A549 (cell line): ENCODE measurements around the gene GSTP1. TPM values are rescaled to one million over a fixed set of nuclear protein-coding genes. Genes with fewer than 3 reads are reported as not detected.
A peak's percentile ranks its signal among the peaks of the same experiment; 100 is the strongest.

Experiments
- ATAC-seq, 2 experiments: fragments of 200-7000 bp in 1 of 2; fragments of >200 bp in 1 of 2; cut with Nextera tagmentation in 1 of 2; cut with Tn5 transposase in 1 of 2; 3 replicates each; pipeline versions ENCODE4 v1.8.0 to v1.9.1; 2018 to 2020; ENCODE audit warnings: mild to moderate bottlenecking in 1 of 2, moderate library complexity in 1 of 2
- CTCF ChIA-PET: fragments of 300-600 bp; sonication (Branson Sonifier 250); formaldehyde crosslinking; extraction: SDS; loops from one replicate; lab custom pipeline; 2021; ENCODE audit warnings: antibody characterized with exemption, inconsistent platforms; lab: Yijun Ruan, JAX
- POLR2A ChIA-PET: fragments of 350-600 bp; formaldehyde crosslinking; extraction: SDS; loops from one replicate; lab custom pipeline; 2021; ENCODE audit warnings: antibody characterized with exemption, inconsistent platforms; lab: Yijun Ruan, JAX
- DNase-seq, 2 experiments: peaks; one replicate each; pipeline versions ENCODE4 v3.0.0 to v3.0.0-alpha.2; 2011 to 2016; ENCODE audit warnings: low read depth in 1 of 2, low spot score in 1 of 2
- FAIRE-seq: peaks from 2 replicates; lab custom pipeline; 2011; peaks lifted over from hg19 to GRCh38; lab: Jason Lieb, UNC
- H3K27ac ChIP-seq, 2 experiments: fragments of >200 bp; sonication (Bioruptor Twin); formaldehyde crosslinking; 3 replicates each; pipeline ENCODE4 v1.5.1; 2016 to 2017
- H3K4me1 ChIP-seq: fragments of >200 bp; sonication (Bioruptor Twin); formaldehyde crosslinking; 3 replicates; pipeline ENCODE4 v1.6.1; 2016
- H3K4me2 ChIP-seq: fragments of >200 bp; sonication (Bioruptor Twin); formaldehyde crosslinking; 3 replicates; pipeline ENCODE4 v1.6.1; 2016
- H3K4me3 ChIP-seq: fragments of >200 bp; sonication (Bioruptor Twin); formaldehyde crosslinking; 3 replicates; pipeline ENCODE4 v1.5.1; 2016
- H3K9me3 ChIP-seq: fragments of >200 bp; sonication (Bioruptor Twin); formaldehyde crosslinking; 3 replicates; pipeline ENCODE4 v1.6.1; 2016
- BHLHE40 ChIP-seq: IDR thresholded peaks from 2 replicates; pipeline ENCODE4 v1.6.1; 2012; ENCODE audit warnings: low read depth, low read length, inconsistent platforms
- CBX2 ChIP-seq: fragments of 200-600 bp; sonication (generic); IDR thresholded peaks from 2 replicates; pipeline ENCODE4 v1.6.1; 2016; ENCODE audit warnings: low read depth, mild to moderate bottlenecking, borderline replicate concordance
- CHD2 ChIP-seq: fragments of 150-350 bp; IDR thresholded peaks from 2 replicates; pipeline ENCODE4 v1.6.1; 2014; ENCODE audit warnings: low read length; ENCODE audit not compliant: partially characterized antibody
- CHD4 ChIP-seq: fragments of 200-600 bp; sonication (generic); IDR thresholded peaks from 2 replicates; pipeline ENCODE4 v1.6.1; 2016; ENCODE audit warnings: antibody characterized with exemption, mild to moderate bottlenecking, borderline replicate concordance
- EHMT2 ChIP-seq: fragments of 200-600 bp; sonication (generic); IDR thresholded peaks from 2 replicates; pipeline ENCODE4 v1.6.1; 2016; ENCODE audit warnings: antibody characterized with exemption, low read depth, mild to moderate bottlenecking, moderate library complexity
- HDAC2 ChIP-seq: fragments of 200-600 bp; sonication (generic); IDR thresholded peaks from 2 replicates; pipeline ENCODE4 v1.6.1; 2016
- HES2 ChIP-seq: fragments of >200 bp; sonication (Bioruptor Twin); formaldehyde crosslinking; IDR thresholded peaks from 2 replicates; pipeline ENCODE4 v1.6.1; 2016
- HEYL ChIP-seq: fragments of 250-450 bp; sonication (Bioruptor Pico); IDR thresholded peaks from 2 replicates; pipeline ENCODE4 v1.8.0; 2021; ENCODE audit warnings: mild to moderate bottlenecking, moderate library complexity
- HMGXB4 ChIP-seq: fragments of 250-450 bp; sonication (Bioruptor Pico); IDR thresholded peaks from 2 replicates; pipeline ENCODE4 v1.5.0; 2021; ENCODE audit warnings: mild to moderate bottlenecking, moderate library complexity, borderline replicate concordance
- HOXA7 ChIP-seq: fragments of 250-450 bp; sonication (Bioruptor Pico); IDR thresholded peaks from 2 replicates; pipeline ENCODE4 v1.5.0; 2020; ENCODE audit warnings: mild to moderate bottlenecking, moderate library complexity
- HOXB5 ChIP-seq: fragments of 250-450 bp; sonication (Bioruptor Pico); IDR thresholded peaks from 2 replicates; pipeline ENCODE4 v1.5.0; 2020; ENCODE audit warnings: mild to moderate bottlenecking, moderate library complexity
- JUN ChIP-seq, 2 experiments: fragments of >200 bp; sonication (Bioruptor Twin); formaldehyde crosslinking; IDR thresholded peaks; 2 replicates in 1 of 2; 3 replicates in 1 of 2; pipeline ENCODE4 v1.6.1; 2016 to 2017
- JUNB ChIP-seq: fragments of >200 bp; sonication (Bioruptor Twin); formaldehyde crosslinking; IDR thresholded peaks from 2 replicates; pipeline ENCODE4 v1.6.1; 2016
- KDM1A ChIP-seq: fragments of 200-600 bp; sonication (generic); IDR thresholded peaks from 2 replicates; pipeline ENCODE4 v1.6.1; 2016; ENCODE audit warnings: low read depth, mild to moderate bottlenecking
- KDM5A ChIP-seq: fragments of 200-600 bp; sonication (generic); IDR thresholded peaks from 2 replicates; pipeline ENCODE4 v1.6.1; 2016; ENCODE audit warnings: antibody characterized with exemption, mild to moderate bottlenecking
- MAZ ChIP-seq: fragments of 150-350 bp; IDR thresholded peaks from 2 replicates; pipeline ENCODE4 v1.6.1; 2014; ENCODE audit warnings: antibody characterized with exemption, low read depth, low read length, borderline replicate concordance
- NR3C1 ChIP-seq: fragments of >200 bp; sonication (Bioruptor Twin); formaldehyde crosslinking; IDR thresholded peaks from 3 replicates; pipeline ENCODE4 v1.6.1; 2017
- PBX3 ChIP-seq: IDR thresholded peaks from 2 replicates; pipeline ENCODE4 v1.6.1; 2012
- PHF8 ChIP-seq: fragments of 200-600 bp; sonication (generic); IDR thresholded peaks from 2 replicates; pipeline ENCODE4 v1.6.1; 2016; ENCODE audit warnings: low read depth, mild to moderate bottlenecking, antibody characterized with exemption, moderate library complexity, borderline replicate concordance
- POLR2A ChIP-seq: IDR thresholded peaks from 2 replicates; pipeline ENCODE4 v1.6.1; 2012; ENCODE audit warnings: mild to moderate bottlenecking, low read length
- RARB ChIP-seq: fragments of 250-450 bp; sonication (Bioruptor Pico); IDR thresholded peaks from 2 replicates; pipeline ENCODE4 v1.8.0; 2021; ENCODE audit warnings: mild to moderate bottlenecking, moderate library complexity
- RCOR1 ChIP-seq: fragments of 150-350 bp; IDR thresholded peaks from 2 replicates; pipeline ENCODE4 v1.6.1; 2014; ENCODE audit warnings: antibody characterized with exemption, low read length, low read depth
- RNF2 ChIP-seq: fragments of 200-600 bp; sonication (generic); IDR thresholded peaks from 2 replicates; pipeline ENCODE4 v1.6.1; 2016; ENCODE audit warnings: low read depth, mild to moderate bottlenecking, antibody characterized with exemption, moderate library complexity, borderline replicate concordance
- TFCP2L1 ChIP-seq: fragments of 250-450 bp; sonication (Bioruptor Pico); IDR thresholded peaks from 2 replicates; pipeline ENCODE4 v1.5.0; 2021; ENCODE audit warnings: mild to moderate bottlenecking
- TP53 ChIP-seq: fragments of 250-450 bp; sonication (Bioruptor Pico); IDR thresholded peaks from 2 replicates; pipeline ENCODE4 v1.5.0; 2021; ENCODE audit warnings: mild to moderate bottlenecking, moderate library complexity
- USF2 ChIP-seq: fragments of 450-650 bp; IDR thresholded peaks from 2 replicates; pipeline ENCODE4 v1.6.1; 2014; ENCODE audit warnings: antibody characterized with exemption
- ZNF302 ChIP-seq: fragments of 250-450 bp; sonication (Bioruptor Pico); IDR thresholded peaks from 2 replicates; pipeline ENCODE4 v1.9.0; 2021; ENCODE audit warnings: inconsistent platforms, mild to moderate bottlenecking, moderate library complexity
- ZSCAN20 ChIP-seq: fragments of 250-450 bp; sonication (Bioruptor Pico); IDR thresholded peaks from 2 replicates; pipeline ENCODE4 v1.8.0; 2022; ENCODE audit warnings: mild to moderate bottlenecking, moderate library complexity
- WGBS: methylation state at CpG from one replicate; pipeline ENCODE4 v1.1.6; 2017; ENCODE audit errors: missing lambda C conversion rate; 5-methylcytosine and 5-hydroxymethylcytosine counted together
- polyA plus RNA-seq, 4 experiments: library from polyadenylated mRNA; depleted of rRNA in 3 of 4; stranded (reverse); fragments of >200 nt; fragmentation: RNase III in 1 of 4; extraction: RNeasy Plus Mini Kit Qiagen cat#74134 plus additional on column Dnase treatment in 1 of 4; gene quantifications; 2 replicates in 3 of 4; 3 replicates in 1 of 4; pipeline ENCODE4 v1.2.3, GENCODE V29; 2011 to 2017

GSTP1 gene
- polyA plus RNA-seq, 2 of the 4 experiments (the other 2 are of a cell fraction), result 991 to 1,034 TPM

DNA sequence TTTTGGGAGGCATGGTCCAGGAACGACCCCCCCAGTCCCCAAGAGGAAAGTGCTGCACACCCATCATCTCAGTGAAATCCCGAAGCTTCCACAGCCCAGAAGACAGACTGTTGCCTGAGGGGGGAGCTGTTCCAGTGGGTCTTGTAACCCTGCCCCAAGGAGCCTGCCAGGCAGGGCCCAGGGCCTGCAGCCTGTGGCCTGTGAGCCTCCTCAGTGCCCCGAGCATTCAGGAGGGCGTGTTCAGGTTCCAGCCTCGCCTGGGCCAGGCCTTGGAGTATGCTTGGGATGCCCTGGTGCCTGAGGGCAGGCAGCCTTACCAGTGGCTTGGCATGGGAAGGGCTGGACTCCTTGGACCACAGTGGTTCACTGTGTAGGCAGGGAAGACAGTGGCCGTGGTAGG lies 42.4 kb upstream of the GSTP1 start:
- peaks cover 12% of the 10 kb centered on the region for H3K4me1 ChIP-seq
- ChIA-PET POLR2A (no interaction called here), CTCF (interaction anchor here (0.9 to 4.1 kb wide), 4 partner anchors 11 to 42 kb away, joined by 3 to 14 read pairs (median 8); partner anchors contain the start of gene GSTP1)
- 0 out of 3 replicates have a peak, but pooled peaks cover 4% of the 10 kb centered on the region for H3K9me3 ChIP-seq
- no peak for FAIRE-seq
- DNase-seq, result no peak
- H3K27ac ChIP-seq, result no peak overlapping the region
- H3K4me2 ChIP-seq, result no peak overlapping the region
- TF ChIP-seq HES2, result no peak
- TF ChIP-seq HEYL (CRISPR knock-in tag), result no peak
- no peak for TF ChIP-seq POLR2A
- no peak for TF ChIP-seq ZNF302 (CRISPR knock-in tag)
- TF ChIP-seq PHF8, result no peak
- no peak for TF ChIP-seq ZSCAN20 (CRISPR knock-in tag)
- no peak for TF ChIP-seq KDM1A
- TF ChIP-seq EHMT2, result no peak
- no peak for TF ChIP-seq BHLHE40
- TF ChIP-seq TP53 (CRISPR knock-in tag), result no peak
- no peak for TF ChIP-seq RCOR1
- TF ChIP-seq PBX3, result no peak
- no peak for TF ChIP-seq KDM5A
- no peak for TF ChIP-seq CHD2
- TF ChIP-seq RARB (CRISPR knock-in tag), result no peak
- no peak for TF ChIP-seq JUN (IDR thresholded peaks at IDR 0.05)
- TF ChIP-seq RNF2, result no peak
- no peak for TF ChIP-seq HOXB5 (CRISPR knock-in tag)
- TF ChIP-seq HOXA7 (CRISPR knock-in tag), result no peak
- WGBS, result 56% methylated on average over 3 of the region's 6 CpGs
- peak; percentile 41 to 44; a peak in 2 of 6 replicates for ATAC-seq
- no peak overlapping the region for H3K4me3 ChIP-seq

GRCh38 chr11:67542169-67542568 lies 41.4 kb upstream of the GSTP1 start:
- ChIA-PET CTCF (interaction anchor here (0.9 to 4.1 kb wide), 4 partner anchors 12 to 41 kb away, joined by 3 to 14 read pairs (median 8); partner anchors contain the start of gene GSTP1), POLR2A (no interaction called here)
- no peak for FAIRE-seq
- no peak for DNase-seq
- Histone ChIP-seq H3K4me2 (no peak overlapping the region), H3K27ac (no peak overlapping the region), H3K9me3 (no peaks in the 10 kb centered on the region), H3K4me1 (peaks cover 12% of the 10 kb centered on the region), H3K4me3 (no peak overlapping the region)
- ATAC-seq, result no peak
- TF ChIP-seq TFCP2L1 (CRISPR knock-in tag), result no peak
- TF ChIP-seq NR3C1, result no peak
- TF ChIP-seq MAZ, result no peak
- no peak for TF ChIP-seq USF2
- no peak for TF ChIP-seq JUNB
- no peak for TF ChIP-seq CBX2
- TF ChIP-seq CHD4, result no peak
- TF ChIP-seq RARB (CRISPR knock-in tag), result no peak
- TF ChIP-seq HDAC2, result no peak
- no peak for TF ChIP-seq HMGXB4 (CRISPR knock-in tag)
- WGBS, result 66% methylated on average over 3 of the region's 3 CpGs
